SKM-1 treated with dmso at 0.1 percent for 144 hours (cell line): ENCODE measurements around the gene AGAP2.
"Not testable (repeated sequence)": the region's sequence is repeated elsewhere in the genome, so short reads cannot be mapped to it uniquely, and the experiment has no call there.

ENCODE experiments used
- DNase-seq: peaks from one replicate; lab custom pipeline; 2025; ENCODE audit not compliant: unreplicated experiment; lab: John Stamatoyannopoulos, UW

The AGAP2 gene

GRCh38 chr12:57724003-57724935 lies 14.3 kb downstream of the AGAP2 start:
- no peak for DNase-seq

DNA sequence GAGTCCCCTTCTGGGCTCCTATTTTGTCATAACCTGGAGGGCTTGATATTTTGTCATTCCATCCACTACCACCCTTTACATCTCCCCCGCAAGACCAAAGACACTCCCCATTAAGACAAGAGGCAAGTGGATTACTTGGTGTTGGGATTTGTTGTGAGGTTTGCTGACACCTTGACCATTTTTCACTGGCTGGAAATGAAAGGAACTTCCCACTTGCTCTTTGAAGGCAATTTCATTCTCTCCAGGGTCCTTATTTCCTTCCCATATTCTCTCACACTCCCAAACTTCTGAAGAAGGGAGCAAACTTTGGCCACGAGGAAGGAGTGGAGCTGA lies 14.9 kb downstream of the AGAP2 start:
- DNase-seq = no peak

DNA sequence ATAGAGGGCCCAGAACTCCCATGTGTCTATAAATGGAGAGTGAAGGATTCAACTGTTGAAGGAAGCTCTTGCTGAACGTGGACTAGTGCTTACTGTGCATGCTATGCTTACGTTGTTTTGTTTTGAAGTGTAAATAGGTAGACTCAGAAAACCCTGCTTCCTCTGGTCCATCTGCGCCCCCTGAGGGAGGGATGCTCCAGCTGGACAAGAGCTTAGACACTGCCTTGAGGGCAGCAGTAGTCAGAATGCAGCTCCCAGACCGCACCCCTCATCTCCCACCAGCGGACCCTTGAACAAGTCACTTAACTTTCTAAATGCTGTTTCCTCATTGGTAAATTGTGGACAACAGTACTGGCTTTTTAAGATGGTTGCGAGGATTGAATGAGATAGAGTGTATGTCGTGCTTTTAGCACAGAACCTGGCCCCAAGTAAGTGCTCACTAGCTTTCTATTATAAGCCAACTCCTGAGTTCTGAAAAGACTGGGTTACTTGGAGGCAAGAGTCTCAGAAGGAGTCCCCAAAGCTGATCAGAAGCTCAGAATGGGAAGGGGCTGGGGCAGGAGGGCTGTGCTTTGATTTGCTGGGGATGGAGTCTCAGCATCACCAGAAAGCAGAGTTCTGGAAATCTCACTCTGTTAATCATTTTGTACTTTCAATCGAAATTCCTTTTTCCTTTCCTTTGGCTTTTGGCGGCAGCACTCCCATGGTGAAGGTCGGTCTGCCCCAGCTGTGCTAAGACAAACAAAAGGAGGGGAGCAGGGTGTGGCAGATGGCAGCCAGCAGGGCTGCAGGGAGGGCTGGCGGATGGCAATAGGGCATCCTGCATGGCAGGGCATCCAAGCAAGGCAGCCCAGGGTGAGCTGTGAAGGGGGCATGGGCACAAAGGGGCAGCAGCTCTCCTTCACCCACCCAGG lies 15.6 kb downstream of the AGAP2 start:
- DNase-seq = no peak

- not testable (repeated sequence) for DNase-seq
These were observed 16.5 kb downstream of the AGAP2 start for GRCh38 chr12:57721846-57722608.

GRCh38 chr12:57720606-57721595 lies 17.6 kb downstream of the AGAP2 start:
- no peak for DNase-seq

DNA sequence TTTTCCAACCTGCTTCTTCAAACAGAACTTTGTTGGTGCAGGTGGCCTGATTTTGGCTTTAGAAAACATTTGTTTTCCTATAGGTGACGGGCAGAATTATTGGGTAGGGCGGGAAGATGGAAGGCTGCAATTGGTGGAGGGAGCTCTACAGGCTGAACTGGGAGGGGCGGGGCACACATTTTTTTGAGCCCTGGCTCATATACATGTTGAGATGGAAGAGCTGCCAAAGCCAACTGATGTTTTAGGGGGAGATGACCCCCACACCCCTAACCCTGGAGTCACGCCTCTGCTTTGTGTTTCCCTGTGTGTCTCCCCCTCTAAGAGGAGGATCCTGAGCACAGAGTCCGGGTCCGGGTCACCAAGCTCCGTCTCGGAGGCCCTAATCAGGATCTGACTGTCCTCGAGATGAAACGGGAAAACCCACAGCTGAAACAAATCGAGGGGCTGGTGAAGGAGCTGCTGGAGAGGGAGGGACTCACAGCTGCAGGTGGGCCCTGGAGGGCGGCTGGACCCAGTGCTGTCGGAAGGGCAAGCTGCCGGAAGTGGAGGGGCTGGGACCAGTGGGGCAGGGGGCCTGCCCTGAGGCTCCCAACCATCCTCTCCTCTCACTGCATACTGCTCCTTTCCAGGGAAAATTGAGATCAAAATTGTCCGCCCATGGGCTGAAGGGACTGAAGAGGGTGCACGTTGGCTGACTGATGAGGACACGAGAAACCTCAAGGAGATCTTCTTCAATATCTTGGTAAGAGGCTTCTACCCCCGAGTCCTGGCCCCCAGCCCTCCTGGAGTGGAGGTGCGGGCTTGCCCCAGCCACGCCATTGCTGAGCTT lies 18.6 kb downstream of the AGAP2 start:
- no peak for DNase-seq

GRCh38 chr12:57718641-57719528 lies 19.7 kb downstream of the AGAP2 start:
- no peak for DNase-seq

DNA sequence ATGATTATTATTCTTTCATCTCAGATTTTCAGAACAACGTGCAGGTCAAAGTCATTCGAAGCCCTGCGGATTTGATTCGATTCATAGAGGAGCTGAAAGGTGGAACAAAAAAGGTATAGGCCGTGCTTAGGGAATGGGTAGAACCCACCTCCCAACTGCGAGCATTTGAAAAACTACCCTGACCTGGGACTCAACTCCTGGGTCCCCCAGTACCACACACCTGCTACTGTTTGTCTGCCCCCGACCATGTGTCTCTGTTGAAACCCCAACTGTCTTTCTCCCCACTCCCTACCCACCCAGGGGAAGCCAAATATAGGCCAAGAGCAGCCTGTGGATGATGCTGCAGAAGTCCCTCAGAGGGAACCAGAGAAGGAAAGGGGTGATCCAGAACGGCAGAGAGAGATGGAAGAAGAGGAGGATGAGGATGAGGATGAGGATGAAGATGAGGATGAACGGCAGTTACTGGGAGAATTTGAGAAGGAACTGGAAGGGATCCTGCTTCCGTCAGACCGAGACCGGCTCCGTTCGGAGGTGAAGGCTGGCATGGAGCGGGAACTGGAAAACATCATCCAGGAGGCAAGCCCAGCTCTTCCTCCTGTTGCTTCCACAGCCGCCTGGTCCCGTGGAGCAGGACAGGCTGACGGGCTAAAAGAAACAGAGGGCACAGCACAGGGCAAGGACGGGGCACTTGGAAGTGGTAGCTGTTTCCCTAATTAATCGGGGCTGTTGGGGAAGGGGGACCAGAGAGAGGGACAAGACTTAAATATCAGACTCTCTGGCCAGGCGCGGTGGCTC lies 20.5 kb downstream of the AGAP2 start:
- no peak for DNase-seq

GRCh38 chr12:57717131-57717530 lies 21.4 kb downstream of the AGAP2 start:
- DNase-seq = no peak

DNA sequence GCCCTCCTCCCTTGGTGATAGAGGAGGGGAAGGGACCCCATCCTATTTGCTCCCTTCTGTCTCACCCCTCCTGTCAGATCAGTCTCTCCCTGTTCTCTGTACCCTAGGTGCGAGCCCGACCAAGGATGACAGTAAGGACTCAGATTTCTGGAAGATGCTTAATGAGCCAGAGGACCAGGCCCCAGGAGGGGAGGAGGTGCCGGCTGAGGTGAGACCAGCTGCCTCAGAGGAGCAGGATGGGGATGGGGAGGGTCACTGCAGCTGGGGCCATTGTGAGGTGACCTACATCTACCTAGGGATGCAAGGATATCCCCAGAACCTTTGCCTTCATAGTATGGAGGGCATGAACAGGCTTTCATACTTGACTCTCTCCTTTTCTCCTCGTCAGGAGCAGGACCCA lies 22.2 kb downstream of the AGAP2 start:
- no peak for DNase-seq

- no peak for DNase-seq
These were observed 22.8 kb downstream of the AGAP2 start for GRCh38 chr12:57715786-57716185.

DNA sequence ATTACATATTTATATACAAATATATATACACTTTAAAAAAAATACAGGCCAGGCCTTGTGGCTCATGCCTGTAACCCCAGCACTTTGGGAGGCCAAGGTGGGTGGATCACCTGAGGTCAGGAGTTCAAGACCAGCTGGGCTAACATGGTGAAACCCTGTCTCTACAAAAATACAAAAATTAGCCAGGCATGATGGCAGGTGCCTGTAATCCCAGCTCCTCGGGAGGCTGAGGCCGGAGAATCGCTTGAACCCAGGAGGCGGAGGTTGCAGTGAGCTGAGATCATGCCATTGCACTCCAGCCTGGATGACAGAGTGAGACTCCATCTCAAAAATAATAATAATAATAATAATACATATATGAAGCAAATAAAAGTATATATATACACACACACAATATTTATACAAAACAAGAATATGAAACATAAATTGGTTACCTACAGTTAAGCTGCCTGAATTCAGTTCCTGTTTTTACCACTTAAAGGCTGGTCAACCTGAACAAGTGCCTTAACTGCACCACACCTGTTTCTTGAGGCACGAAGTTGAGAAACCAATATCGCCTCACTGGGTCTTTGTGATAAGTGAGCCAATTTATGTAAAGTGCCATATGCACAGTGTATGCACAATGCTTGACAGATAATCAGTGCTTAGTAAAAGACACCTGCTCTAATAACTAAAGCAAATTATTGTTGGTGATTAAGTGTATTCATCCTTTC lies 23.4 kb downstream of the AGAP2 start:
- DNase-seq = not testable (repeated sequence)

DNA sequence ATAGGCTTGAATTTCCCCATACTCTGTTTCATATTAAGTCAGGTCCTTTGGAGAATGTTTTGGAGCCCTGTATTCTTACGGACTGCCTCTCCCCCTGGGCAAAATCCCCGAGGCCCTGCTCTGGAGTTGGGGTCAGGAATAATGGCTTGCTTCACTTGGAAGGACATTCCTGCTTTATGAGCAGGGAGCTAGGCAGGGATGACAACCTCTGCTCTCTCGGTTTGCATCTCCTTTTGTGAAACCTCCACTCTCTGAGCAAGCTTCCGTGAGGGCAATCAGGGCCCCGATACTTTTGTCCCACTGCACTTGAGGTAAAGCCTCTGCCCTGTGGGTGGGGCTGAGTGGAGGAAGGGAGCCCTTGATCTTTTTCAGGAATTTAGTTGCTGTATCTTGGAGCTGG lies 25.3 kb downstream of the AGAP2 start:
- DNase-seq = no peak

DNA sequence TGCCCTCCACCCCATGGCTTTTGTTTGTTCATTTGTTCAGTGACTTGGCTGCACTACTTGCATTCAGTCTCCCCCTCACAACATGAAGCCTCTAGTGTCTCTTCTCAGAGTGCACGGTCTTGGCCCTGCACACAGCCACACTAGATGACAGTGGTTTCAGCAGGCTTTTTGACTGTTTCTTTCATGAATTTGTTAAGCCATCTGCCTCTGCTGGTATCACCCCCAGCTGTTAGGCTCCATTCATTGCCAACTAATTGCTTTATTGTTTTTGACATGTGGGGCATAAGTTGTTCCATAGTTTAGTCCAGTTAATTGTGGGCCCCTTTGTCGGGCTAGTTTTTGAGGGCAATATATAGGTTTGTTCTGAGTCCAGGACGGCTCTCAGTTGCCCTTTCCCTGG lies 25.8 kb downstream of the AGAP2 start:
- no peak for DNase-seq

DNA sequence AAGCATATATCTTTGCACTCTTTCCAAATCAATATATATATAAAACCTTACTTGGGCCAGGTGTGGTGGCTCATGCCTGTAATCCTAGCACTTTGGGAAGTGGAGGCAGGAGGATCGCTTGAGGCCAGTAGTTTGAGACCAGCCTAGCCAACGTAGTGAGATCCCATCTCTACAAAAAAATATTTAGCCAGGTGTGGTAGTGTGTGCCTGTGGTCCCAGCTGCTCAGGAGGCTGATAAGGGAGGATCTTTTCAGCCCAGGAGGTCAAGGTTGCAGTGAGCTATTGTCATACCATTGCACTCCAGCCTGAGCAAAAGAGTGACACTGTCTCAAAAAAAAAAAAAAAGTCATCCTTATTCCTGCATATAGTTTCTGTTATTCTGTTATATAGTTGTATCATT lies 30.2 kb downstream of the AGAP2 start:
- DNase-seq = no peak

DNA sequence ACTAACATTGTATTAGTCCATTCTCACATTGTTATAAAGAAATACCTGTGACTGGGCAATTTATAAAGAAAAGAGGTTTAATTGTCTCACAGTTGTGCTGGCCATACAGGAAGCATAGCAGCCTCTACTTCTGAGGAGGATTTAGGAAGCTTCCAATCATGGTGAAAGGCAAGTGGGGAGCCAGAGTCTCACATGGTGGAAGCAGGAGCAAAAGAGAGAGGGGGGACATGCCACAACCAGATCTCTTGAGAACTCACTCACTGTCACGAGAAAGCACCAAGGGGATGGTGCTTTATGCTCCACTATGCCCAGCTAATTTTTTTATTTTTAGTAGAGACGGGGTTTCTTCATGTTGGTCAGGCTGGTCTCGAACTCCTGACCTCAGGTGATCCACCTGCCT lies 31.3 kb downstream of the AGAP2 start:
- DNase-seq = no peak

DNA sequence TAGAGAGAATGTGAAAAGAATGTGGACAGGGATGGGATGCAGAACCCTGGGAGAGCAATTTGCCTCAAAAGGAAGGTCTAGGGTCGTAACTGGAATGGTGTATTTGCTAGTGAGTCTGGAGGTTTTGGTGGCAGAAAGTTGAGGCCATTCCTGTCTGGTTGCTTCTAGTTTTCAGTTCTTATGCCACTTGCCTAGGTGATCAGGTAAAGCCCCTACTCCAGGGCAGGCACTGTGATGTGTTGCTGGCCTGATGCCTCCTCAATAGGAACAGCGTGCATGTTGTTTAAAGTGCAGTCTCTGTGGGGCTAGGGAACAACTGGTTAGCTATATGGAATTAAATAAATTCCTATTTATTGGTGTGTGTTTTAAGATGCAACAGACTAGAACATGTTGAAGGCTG lies 38.2 kb downstream of the AGAP2 start:
- DNase-seq = no peak
